ENCODE data around the gene ZNF341.

ZNF341 gene

DNA sequence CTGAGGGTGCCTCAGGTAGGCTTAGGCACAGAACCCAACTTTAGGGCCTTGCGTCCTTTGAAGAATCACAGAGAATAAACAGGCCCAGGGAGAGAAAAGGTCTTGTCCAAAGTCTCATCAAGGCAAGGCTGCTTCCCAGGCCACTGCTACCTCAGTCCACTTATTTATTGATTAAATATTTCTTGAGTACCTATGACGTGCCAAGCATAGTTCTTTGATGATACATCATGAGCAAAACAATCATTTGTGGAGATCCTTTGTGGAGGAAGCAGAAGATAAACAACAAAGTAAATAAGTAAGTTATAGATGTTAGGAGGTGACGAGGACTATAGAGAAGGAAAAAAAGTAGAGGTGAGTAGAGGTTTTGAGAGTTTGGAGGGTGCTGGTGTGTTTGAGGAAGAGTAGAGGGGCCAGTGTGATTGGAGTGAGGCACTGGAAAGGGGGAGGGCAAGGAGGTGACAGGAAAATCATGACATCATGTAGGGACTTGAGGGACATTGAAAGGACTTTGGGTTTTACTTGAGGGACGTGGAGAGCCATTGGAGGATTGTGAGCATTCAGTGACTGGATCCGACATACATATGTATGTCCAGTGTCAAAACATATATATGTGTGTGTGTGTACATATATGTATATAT, 65.2 kb downstream of the ZNF341 start:
- no peak for DNase-seq

- no peak for DNase-seq
Measured at GRCh38 chr20:33798444-33798843, 66.6 kb downstream of the ZNF341 start.

- DNase-seq = no peak
Measured at GRCh38 chr20:33803921-33804337, 72.1 kb downstream of the ZNF341 start.

- no peak for DNase-seq
Measured at GRCh38 chr20:33808388-33808787, 76.6 kb downstream of the ZNF341 start.

GRCh38 chr20:33810259-33810658, 78.5 kb downstream of the ZNF341 start:
- no peak for DNase-seq

GRCh38 chr20:33810885-33811775, 79.3 kb downstream of the ZNF341 start, which contains the start of gene CHMP4B:
CHMP4B (plus strand) TSS chr20:33811348; CDS start chr20:33811469, 121 bp downstream.
- DNase-seq = peak; percentile 98

DNA sequence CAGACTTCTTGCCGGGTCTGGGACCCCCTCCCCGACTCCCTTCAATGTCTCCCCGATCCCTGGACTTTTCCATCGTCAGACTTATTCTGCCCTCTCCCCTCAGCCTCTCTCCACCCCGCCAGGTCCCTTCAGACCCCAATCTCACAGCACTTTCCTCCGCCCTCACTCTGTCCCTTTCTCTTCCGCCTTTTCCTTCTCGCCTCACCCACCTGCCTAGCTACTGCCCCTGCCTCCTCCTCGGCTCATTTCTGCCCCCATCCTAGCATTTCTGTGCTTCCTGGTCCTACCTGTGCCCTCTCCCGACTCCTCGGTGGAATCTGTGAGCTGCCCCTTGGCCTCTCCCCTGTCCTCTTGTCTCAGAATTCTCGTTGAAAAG, 80.0 kb downstream of the ZNF341 start:
- peak; percentile 7 for DNase-seq

DNA sequence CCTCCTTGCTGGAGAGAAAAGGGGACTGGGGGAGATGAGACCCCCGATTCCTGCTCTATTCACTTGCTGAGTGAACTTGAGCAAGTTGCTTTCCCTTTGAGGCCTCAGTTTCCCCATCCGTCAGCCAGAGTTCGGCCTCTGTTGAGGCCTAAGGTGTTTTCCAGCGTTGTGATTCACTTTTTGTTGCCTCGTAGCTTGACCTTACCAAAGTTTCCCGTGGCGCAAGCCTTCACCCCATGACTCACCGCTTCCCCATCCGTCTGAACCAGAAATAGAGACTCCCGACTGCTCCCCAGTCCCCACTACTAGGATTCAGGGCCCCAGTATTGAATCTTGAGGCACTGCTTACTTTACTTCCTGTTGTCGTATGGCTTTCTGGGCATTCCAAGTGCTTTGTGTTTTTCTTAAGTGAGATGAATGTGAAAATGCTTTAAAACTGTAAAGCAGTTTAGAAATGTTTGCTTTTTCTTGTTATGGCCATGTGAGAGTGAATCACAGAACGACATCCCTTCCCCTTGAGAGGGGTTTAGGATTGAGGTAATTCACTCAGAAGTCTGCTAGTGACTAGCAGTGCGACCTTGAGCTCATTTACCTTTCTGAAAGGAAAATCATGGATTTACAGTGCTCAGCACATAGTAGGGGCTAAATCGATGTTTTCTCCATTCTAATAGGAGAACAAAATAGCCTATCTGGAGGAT, 80.5 kb downstream of the ZNF341 start:
- peak; percentile 18 for DNase-seq

DNA sequence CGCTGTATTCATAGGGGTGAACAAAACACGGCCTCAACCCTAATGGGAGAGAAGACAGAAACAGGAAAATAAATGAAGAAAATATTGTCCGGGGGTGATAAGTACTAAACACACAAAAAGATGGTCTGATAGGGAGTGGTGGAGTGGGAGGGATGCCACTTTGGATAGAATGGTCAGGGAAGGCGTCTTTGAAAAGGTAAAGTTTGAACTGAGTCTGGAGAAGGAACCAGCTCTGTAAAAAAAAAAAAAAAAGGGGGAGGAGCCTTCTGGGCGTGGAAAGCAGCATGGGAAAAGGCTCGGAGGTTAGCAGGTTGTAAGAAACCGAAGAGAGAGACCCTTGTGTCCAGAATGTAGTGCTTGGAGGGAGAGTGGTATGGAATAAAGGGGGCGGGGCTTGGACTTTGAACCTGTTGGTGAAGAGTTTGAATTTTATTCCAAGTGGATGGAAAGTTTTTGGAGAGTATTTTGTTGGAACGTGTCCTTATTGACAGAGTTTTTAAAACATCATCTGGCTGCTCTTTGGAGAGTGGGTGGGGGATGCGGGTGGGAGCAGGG, 81.2 kb downstream of the ZNF341 start:
- no peak for DNase-seq

GRCh38 chr20:33814238-33814712, 82.5 kb downstream of the ZNF341 start:
- DNase-seq = no peak

GRCh38 chr20:33815671-33816070, 83.9 kb downstream of the ZNF341 start:
- DNase-seq = no peak

DNA sequence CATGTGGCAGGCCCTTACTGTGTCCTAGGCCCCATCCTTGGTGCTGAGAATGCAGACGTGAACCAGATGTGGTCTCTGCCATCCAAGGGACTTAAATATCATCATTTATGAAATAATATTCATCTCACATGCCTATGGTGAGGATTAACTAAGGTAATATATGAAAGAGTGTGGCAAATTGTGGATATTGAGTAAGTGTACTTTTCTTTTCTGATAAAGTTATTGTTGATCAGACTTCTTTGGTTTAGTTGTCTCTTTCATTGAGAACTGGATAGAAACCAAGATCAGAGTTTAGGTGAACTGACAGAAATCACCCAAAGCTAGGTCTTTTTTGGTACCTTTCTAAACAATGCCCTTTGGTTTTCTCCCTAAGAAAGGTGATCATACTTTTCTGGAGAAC, 84.4 kb downstream of the ZNF341 start:
- DNase-seq = no peak

- no peak for DNase-seq
Measured at GRCh38 chr20:33817411-33817810, 85.6 kb downstream of the ZNF341 start.

- no peak for DNase-seq
Measured at GRCh38 chr20:33819456-33819855, 87.7 kb downstream of the ZNF341 start.

GRCh38 chr20:33820362-33820761, 88.6 kb downstream of the ZNF341 start:
- no peak for DNase-seq

GRCh38 chr20:33821270-33821836, 89.6 kb downstream of the ZNF341 start:
- no peak for DNase-seq

DNA sequence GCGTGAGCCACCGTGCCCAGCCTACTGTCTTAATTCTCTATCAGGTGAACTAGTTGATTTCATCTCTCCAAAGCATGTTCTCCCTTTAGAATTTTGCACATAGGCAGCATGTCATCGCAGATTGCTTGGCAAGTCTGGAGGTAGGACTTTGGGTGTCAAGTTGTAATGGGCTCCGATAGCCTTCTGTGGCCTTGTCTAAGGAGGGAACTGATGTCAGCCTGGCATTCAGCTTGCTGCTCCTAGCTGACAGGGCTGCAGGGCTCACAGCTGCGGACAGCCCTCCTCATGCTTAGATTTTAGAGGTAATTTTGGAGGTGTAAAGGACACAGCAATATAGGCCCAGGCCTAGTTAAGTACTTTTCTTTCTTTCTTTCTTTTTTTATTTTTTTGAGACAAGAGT, 90.6 kb downstream of the ZNF341 start:
- DNase-seq = no peak

GRCh38 chr20:33822991-33823390, 91.2 kb downstream of the ZNF341 start:
- no peak for DNase-seq

GRCh38 chr20:33824852-33825251, 93.1 kb downstream of the ZNF341 start:
- no peak for DNase-seq

DNA sequence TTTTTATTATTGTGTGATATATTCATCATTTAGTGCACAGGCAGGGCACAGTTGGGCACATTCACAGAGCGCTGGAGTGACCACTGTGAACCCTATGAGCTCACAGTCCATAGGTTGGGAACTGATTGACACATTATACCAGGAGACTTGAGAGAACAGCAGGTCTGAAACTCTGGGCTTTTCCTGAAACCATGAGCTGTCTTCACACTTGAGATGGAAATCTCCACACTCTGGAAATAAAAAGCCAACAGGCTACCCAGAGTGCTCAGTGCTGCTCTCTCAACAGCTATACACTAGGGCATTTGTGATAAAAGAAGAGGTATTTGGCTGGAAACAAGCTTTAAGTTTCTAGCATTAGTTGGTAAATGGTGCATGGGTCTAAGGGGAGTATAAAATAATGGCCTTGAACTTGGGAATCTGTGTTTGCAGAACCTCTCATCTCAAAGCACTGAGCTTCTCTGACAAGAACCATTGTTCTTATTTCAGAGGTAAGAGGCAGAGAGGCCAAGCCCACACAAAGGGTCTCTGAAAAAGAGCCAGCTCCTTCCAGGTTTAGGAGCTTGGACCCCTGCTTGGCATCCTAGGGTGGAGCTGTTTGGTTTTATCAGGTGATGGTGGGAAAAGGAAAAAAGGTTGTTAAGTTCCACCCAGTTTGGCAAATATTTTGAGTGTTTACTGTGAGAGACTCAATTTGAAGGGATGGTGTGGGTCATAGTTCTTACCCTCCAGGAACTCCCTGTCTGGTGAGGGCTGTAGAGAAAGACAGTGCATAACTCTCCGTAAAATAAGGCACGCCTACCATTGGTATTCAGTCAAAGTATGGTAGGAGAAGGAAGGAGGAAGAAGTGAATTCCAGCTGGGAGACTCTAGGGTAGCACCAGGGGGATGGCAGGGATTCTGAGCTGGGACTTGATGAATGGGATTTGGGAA, 93.8 kb downstream of the ZNF341 start:
- DNase-seq = no peak

GRCh38 chr20:33826270-33826897, 94.6 kb downstream of the ZNF341 start:
- no peak for DNase-seq
